Stimulated activated CD4-positive, alpha-beta T cell treated with anti-CD3 and anti-CD28 coated beads, Interleukin-12 subunit alpha, Interleukin-12 subunit beta, amount 100 ng/mL, for 48 hours (primary cell): ENCODE results near the gene STK33.

Experiments
- DNase-seq, 3 donors: peaks; one replicate each; pipeline ENCODE4 v3.0.0-alpha.2; 2020; ENCODE audit warnings: low read depth in 2 of 3, low spot score in 1 of 3

The STK33 gene

DNA sequence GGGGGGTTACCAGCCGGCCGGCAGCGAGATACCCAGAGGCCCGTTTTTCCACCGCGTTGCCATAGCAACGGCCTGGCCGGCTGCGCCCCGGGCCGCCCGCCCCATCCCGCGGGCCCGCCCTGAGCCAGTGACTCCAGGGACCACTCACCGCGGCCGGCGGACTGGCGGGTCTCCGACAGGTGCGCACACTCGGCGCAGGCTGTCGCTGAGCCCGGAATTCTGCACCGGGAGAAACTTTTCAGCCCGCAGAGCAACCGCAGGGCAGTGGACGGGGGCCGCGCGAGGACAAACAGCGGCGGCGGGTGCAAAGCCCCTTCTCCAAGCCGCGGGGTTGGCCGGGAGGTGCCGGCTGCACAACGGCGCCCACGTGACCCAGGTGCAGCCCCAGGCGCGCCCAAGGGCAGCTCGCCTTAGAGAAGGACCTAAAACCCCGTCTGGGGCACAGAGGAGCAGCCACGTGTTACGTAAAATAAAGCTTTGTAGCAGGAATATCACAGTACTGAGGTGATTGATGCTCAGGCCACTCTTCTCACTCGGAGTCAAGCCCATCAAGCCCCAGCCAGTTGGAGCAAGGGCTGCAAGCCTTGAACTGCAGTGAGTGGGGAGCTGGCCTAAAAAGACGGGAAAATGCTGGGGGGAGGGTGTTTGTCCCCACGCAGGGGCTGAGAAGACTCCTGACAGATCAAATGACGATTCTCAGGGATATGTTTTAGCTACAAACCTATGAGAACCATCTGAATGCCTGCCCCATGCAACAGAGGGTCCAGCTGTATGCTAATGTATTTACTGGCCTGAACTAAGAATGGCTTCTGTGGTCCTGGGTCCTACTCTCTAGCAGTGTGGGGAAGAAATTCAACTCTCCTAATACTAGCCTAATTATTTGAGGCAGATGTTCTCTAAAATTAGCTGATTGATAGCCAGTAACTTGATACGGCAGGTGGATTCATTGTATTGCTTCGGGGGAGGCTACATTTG, at the start of gene STK33:
Gene STK33 (minus strand): TSS at position 294 of the 975 bp plus-strand sequence. CDS start 119,323 bp downstream, outside the sequence.
- peak in 2 of 3 donors; percentile 5 to 28 for DNase-seq

DNA sequence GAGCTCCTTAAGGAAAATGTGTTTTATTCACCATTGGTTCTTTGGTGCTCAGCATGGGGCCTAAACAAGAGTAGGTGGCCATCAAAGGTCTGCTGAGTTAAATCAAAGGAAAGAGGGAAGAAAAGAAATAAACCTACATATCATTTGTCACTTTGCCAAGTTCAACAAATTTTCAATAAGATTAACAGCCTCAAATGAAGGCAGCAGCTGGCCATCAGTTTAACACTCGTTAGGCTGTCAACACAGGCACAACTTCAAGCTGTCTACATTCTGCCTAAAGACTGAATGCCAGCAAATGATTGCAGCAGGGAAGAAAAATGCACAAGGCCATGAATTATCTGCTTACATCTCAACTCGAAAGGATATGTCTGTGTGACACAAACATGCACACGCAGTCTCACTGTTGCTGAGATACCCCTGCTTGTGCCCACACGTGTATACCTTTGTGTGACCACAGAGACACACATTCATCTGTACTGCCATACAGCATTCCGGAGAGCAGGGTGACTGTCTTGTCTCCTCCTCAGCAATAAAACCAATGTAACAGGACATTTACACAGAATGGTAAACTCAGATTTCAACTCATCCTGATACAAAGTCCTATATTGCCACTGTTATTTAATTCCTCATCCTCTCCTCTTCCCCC, 48.3 kb upstream of the STK33 start:
- no peak for DNase-seq

DNA sequence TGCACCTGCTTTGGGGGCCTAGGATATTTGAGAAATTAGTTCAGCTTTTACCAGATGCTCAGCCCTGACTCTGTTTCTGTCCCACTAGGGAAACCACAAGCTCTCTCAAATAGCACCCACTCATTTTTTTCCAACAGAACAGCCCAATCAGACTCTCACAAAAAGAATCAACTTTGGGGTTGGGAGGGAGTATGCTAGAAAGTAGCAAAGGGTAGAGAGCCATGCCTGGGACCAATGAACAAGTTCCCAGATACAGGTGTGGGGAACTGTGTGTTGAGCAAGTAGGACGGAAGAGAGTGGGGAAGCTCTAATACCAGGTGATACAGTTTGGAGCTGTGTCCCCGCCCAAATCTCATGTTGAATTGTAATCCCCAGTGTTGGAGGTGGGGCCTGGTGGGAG, 47.3 kb upstream of the STK33 start:
- DNase-seq, result no peak

GRCh38 chr11:8640267-8640906, 46.4 kb upstream of the STK33 start:
- no peak for DNase-seq

- no peak for DNase-seq
Observed at GRCh38 chr11:8639655-8640054, 45.6 kb upstream of the STK33 start.

- no peak for DNase-seq
Observed at GRCh38 chr11:8638300-8638699, 44.3 kb upstream of the STK33 start.

DNA sequence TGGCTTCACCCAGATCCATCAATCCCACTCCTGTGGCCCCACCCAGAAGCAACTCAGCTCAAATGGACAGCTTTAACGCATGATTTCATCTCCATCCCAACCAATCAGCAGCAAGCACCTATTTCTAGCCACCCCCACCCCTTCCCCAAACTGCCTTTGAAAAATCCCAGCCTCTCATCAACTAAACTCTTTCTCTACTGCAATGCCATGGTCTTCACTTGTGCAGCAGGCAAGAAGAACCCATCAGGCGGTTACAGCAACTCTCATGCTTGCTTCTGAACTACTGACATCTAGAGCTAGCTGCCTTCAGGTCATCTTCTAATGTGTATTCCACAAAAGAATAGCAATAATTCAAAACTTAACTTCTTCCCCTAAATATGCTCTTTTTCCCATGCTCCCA, 42.1 kb upstream of the STK33 start:
- DNase-seq, result no peak

DNA sequence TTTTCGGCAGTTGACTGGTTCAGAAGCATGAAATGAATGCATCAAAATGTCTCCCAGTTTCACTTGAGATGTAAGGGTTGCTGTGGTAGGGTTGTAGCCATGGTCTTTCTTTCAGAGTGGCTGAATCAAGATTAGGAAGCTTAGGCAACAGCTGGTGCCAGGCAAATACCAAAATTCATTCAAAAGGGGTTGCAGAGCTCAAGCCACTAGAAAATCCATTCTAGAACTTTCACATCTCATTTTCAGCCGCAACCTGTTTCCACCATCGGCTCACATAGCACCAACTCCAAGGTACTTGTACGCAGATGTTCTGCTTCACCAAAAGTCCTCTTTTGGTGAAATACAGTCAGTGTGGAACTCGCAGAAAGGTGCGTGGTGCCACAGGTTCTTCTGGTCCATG, 40.5 kb upstream of the STK33 start:
- no peak for DNase-seq

DNA sequence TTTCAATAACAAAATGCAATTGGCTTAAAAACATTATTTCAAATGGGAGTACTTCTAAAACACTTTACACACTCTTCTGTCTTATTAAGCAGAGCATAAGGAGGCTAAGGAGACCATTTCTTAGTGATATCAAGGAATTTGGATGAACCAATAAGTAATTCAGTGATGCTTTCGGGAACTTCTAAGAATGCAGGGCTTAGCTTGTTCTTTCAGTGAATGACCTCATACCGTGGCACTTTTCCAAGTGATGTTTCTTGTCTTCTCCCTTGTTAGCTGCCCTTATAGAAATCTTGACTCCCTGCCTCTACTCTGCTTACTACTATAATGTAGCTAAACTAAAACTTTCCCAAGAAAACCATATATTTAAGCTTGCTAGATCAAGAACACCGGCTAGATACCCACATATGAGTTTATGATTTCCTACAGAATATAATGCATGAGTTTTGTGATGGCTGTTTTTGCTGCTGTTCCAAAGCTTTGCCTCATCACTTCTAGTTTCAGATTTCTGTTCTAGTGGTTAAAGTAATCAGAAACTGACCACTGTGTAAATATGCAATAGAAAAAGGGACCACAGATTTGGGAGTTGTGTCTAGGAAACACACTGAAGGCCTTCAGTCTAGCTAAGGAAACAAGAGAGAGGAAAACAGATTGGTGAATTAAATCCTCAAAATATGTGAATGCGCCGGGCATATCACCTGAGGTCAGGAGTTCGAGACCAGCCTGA, 37.5 kb upstream of the STK33 start:
- DNase-seq, result no peak

DNA sequence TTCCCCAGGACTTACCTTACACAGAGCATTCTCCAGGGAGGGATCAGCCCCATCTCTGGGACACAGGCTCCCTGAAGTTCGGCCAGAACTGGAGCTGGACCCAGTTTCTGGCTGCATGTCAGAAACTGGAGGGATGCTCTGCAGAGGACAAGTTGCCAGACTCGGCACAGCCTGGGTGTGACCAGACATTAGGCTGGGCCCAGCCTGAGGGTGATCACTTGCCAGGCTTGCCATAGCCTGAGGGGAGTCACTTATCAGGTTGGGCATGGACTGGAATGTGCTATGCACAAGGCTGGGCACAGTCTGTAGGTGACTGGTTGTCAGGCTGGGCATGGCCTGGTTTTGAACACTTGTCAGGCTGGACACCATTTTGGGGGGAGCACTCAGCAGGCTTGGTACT, 30.7 kb upstream of the STK33 start:
- DNase-seq, result no peak

GRCh38 chr11:8621147-8621546, 27.1 kb upstream of the STK33 start:
- no peak for DNase-seq

- no peak for DNase-seq
Observed at GRCh38 chr11:8617063-8617462, 23.0 kb upstream of the STK33 start.

DNA sequence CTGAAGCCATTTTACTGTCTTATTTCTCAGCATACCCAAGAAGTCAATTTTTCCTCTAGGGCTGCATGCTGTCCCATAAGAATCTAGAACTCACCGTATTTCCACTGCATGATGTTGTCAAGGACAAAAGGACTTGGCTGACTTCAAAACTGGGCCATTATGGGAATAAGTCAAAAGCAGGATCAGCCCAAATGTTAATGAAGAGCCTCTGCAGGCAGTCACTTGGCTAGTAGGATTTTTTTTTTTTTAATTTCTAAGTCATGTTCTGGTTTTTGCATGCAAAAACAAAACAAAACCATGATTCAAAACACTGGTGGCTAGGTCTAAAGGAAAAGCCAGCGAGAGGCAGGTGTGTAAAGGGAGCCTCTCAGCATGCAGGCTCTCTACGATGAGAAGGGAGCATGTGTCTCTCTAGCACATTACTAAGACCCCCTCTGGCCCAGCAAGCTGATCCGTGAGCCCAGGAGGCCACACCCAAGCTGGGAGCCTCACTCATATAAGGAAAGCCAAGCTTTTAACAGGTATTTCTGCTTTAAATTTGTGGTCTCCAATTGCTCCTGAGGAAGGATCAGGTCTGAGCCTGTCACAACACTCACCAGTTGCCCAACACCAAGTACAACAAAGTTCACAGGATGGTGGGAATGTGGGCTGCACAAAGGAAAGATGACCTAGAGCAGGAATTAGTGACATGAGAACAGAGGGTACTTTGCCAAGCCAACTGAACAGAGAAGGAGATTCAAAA, 21.4 kb upstream of the STK33 start:
- no peak for DNase-seq

DNA sequence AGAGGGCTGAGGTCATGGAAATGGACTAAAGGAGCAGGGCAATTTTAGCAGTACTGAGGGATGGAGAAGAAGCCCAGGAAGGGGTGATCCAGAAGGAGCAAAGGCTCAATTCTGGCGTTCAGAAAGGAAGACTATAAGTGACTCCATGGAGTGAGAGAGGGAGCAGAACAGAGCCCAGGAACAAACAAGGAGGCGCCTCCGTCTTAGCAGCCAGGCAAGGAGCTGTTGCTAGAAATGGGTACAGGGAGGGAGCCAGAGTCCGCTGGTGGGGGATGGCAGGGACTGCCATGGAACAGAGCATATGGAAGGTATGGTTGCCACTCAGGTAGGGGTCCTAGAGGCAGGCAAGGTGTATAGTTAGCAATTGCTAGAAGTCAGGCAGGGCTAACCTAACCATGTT, 20.5 kb upstream of the STK33 start:
- DNase-seq, result no peak

GRCh38 chr11:8613036-8613435, 19.0 kb upstream of the STK33 start:
- DNase-seq, result no peak

DNA sequence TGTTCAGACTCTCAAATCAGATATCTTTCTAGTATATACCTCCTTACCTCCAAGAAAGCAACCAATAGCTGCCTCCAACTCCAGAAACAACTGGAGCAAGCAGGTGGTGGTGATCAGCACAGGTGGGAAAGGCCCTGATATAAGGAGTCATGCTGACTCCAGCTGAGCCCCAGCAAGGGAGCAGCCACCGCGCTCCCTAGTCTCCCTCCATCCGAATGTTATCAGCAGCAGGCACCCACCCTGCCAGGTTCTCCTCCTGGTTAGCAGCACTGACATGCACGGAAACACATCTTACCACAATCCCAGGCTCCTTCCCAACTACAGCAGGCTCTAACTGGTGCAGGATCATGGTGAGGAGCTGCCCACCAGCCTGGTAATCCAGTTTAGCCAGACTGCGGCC, 18.5 kb upstream of the STK33 start:
- DNase-seq, result no peak

GRCh38 chr11:8610532-8611116, 16.6 kb upstream of the STK33 start:
- DNase-seq, result no peak

DNA sequence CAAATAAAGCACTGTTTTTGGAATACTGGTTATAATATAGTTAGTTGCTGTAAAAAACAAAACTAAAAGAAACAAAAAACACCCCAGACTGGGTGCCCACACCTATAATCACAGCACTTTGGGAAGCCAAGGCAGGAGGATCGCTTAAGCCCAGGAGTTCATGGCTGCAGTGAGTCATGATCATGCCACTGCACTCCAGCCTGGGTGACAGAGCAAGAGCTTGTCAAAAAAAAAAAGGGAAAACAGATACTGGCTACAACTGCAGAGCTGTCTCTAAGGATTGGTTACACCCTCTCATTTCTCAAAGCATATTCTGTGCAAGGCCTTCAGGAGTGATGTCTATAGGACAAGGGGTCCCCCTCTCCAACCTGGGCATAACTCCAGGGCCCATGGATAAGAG, 14.6 kb upstream of the STK33 start:
- DNase-seq, result no peak

DNA sequence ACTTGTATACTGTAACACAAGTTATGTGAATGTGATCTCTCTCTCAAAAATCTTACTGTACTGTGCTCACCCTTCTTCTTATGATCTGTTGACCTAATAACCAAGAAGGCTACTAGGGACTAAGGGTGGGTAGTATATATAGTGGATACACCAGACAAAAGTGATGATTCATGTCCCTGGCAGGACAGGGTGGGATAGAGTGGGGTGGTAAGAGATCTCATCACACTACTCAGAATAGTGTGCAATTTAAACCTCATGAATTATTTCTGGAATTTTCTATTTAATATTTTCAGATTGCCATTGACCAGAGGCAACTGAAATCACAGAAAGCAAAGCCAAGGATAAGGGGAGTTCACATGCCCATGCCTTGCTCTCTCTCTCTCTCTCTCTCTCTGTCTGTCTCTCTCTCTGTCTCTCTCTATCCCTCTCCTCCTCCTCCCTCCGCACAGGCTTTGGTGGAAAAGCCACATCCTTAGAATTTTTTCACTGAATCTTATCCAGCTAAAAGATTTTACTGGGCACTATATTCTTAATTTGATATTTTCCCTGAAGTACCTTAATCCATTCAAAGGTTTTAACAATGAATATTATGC, 12.0 kb upstream of the STK33 start:
- no peak for DNase-seq
